Smooth muscle cell (in vitro differentiated cells): ENCODE data around the gene TSSC4. TPM values are rescaled to one million over a fixed set of nuclear protein-coding genes. Genes with fewer than 3 reads are reported as not detected.

Experiments used
- DNase-seq: peaks from one replicate; lab custom pipeline; 2025; ENCODE audit not compliant: unreplicated experiment; lab: John Stamatoyannopoulos, UW
- H2AFZ ChIP-seq: fragments of 200-600 bp; sonication (generic); 2 replicates; pipeline ENCODE4 v1.6.0; 2016; ENCODE audit warnings: antibody characterized with exemption, low read depth, mild to moderate bottlenecking
- H3F3A ChIP-seq: fragments of 200-600 bp; sonication (generic); 2 replicates; pipeline ENCODE4 v1.6.0; 2017; ENCODE audit warnings: antibody characterized with exemption, low read depth
- H3K27ac ChIP-seq: fragments of 200-600 bp; sonication (generic); 2 replicates; pipeline ENCODE4 v1.5.1; 2016; ENCODE audit warnings: low read depth, mild to moderate bottlenecking
- H3K27me3 ChIP-seq: fragments of 200-600 bp; sonication (generic); 2 replicates; pipeline ENCODE4 v1.6.1; 2016; ENCODE audit warnings: low read depth, mild to moderate bottlenecking
- H3K36me3 ChIP-seq: fragments of 200-600 bp; sonication (generic); 2 replicates; pipeline ENCODE4 v1.5.1; 2016; ENCODE audit warnings: low read depth
- H3K4me1 ChIP-seq: fragments of 200-600 bp; sonication (generic); 2 replicates; pipeline ENCODE4 v1.5.1; 2016; ENCODE audit warnings: low read depth
- H3K4me2 ChIP-seq: fragments of 200-600 bp; sonication (generic); 2 replicates; pipeline ENCODE4 v1.6.0; 2016; ENCODE audit warnings: mild to moderate bottlenecking
- H3K4me3 ChIP-seq: fragments of 200-600 bp; sonication (generic); 2 replicates; pipeline ENCODE4 v1.5.1; 2016; ENCODE audit warnings: mild to moderate bottlenecking
- H3K79me2 ChIP-seq: fragments of 200-600 bp; sonication (generic); 2 replicates; pipeline ENCODE4 v1.6.0; 2016; ENCODE audit warnings: low read depth, mild to moderate bottlenecking
- H3K9ac ChIP-seq: fragments of 200-600 bp; sonication (generic); 2 replicates; pipeline ENCODE4 v1.6.0; 2016; ENCODE audit warnings: low read depth
- H3K9me3 ChIP-seq: fragments of 200-600 bp; sonication (generic); replicated peaks from 2 replicates; pipeline ENCODE4 v1.5.1; 2016; ENCODE audit warnings: low read depth
- H4K20me1 ChIP-seq: fragments of 200-600 bp; sonication (generic); 2 replicates; pipeline ENCODE4 v1.6.0; 2016; ENCODE audit warnings: low read depth
- CTCF ChIP-seq: fragments of 200-600 bp; sonication (generic); IDR thresholded peaks from 2 replicates; pipeline ENCODE4 v1.5.1; 2017; ENCODE audit warnings: borderline replicate concordance, mild to moderate bottlenecking, antibody characterized with exemption; ENCODE audit not compliant: insufficient read depth, poor library complexity, severe bottlenecking
- WGBS: methylation state at CpG from one replicate; pipeline ENCODE4 v1.1.7; 2016; ENCODE audit warnings: low lambda C conversion rate; 5-methylcytosine and 5-hydroxymethylcytosine counted together
- polyA plus RNA-seq: library from polyadenylated mRNA; unstranded; fragments of >200 nt; fragmentation: Nextera tagmentation; extraction: Ambion mirVana; gene quantifications from 2 replicates; pipeline ENCODE4 v1.2.1, GENCODE V29; 2016
- total RNA-seq: library from RNA; depleted of rRNA; stranded (reverse); fragments of >200 nt; gene quantifications from 2 replicates; pipeline ENCODE4 v1.2.3, GENCODE V29; 2014

The TSSC4 gene
- total and polyA plus RNA-seq, 2 experiments from 2014 or later, result 32.5 to 82.3 TPM

GRCh38 chr11:2409611-2410468, 9.3 kb downstream of the TSSC4 start:
- DNase-seq, result no peak
- H3K9ac ChIP-seq, result no peak overlapping the region
- no peaks in the 10 kb centered on the region for H3K79me2 ChIP-seq
- H3K4me1 ChIP-seq, result no peaks in the 10 kb centered on the region
- 71% methylated on average over 42 of the region's 42 CpGs for WGBS
- no peaks in the 10 kb centered on the region for H3K9me3 ChIP-seq
- H2AFZ ChIP-seq, result no peak overlapping the region
- no peaks in the 10 kb centered on the region for H3F3A ChIP-seq
- TF ChIP-seq CTCF, result no peak
- H4K20me1 ChIP-seq, result no peaks in the 10 kb centered on the region
- no peaks in the 10 kb centered on the region for H3K36me3 ChIP-seq
- no peaks in the 10 kb centered on the region for H3K27me3 ChIP-seq
- no peak overlapping the region for H3K27ac ChIP-seq
- no peak overlapping the region for H3K4me2 ChIP-seq
- H3K4me3 ChIP-seq, result no peak overlapping the region

- H3K9me3 ChIP-seq, result no peaks in the 10 kb centered on the region
- no peak for DNase-seq
- no peak overlapping the region for H3K27ac ChIP-seq
- 94% methylated on average over 9 of the region's 9 CpGs for WGBS
- H3K4me2 ChIP-seq, result no peak overlapping the region
- no peaks in the 10 kb centered on the region for H3K4me1 ChIP-seq
- H3F3A ChIP-seq, result no peaks in the 10 kb centered on the region
- H3K4me3 ChIP-seq, result no peak overlapping the region
- H3K36me3 ChIP-seq, result no peaks in the 10 kb centered on the region
- no peaks in the 10 kb centered on the region for H4K20me1 ChIP-seq
- H2AFZ ChIP-seq, result no peak overlapping the region
- H3K79me2 ChIP-seq, result no peaks in the 10 kb centered on the region
- no peak overlapping the region for H3K9ac ChIP-seq
- no peak for TF ChIP-seq CTCF
- no peaks in the 10 kb centered on the region for H3K27me3 ChIP-seq
These were observed 10.1 kb downstream of the TSSC4 start for GRCh38 chr11:2410616-2411015.

GRCh38 chr11:2411446-2412305, 11.1 kb downstream of the TSSC4 start:
- no peaks in the 10 kb centered on the region for H4K20me1 ChIP-seq
- H3K36me3 ChIP-seq, result no peaks in the 10 kb centered on the region
- H3K79me2 ChIP-seq, result no peaks in the 10 kb centered on the region
- H3K4me1 ChIP-seq, result no peaks in the 10 kb centered on the region
- no peak overlapping the region for H3K4me3 ChIP-seq
- DNase-seq, result no peak
- H3F3A ChIP-seq, result no peaks in the 10 kb centered on the region
- H3K9me3 ChIP-seq, result no peaks in the 10 kb centered on the region
- H3K4me2 ChIP-seq, result no peak overlapping the region
- H2AFZ ChIP-seq, result no peak overlapping the region
- 96% methylated on average over 30 of the region's 30 CpGs for WGBS
- H3K27ac ChIP-seq, result no peak overlapping the region
- H3K27me3 ChIP-seq, result no peaks in the 10 kb centered on the region
- H3K9ac ChIP-seq, result no peak overlapping the region
- TF ChIP-seq CTCF, result no peak
